ENCODE measurements around the gene RPH3AL.

GRCh38 chr17:357644-358043 lies 5.0 kb upstream of the RPH3AL start:
- no peak for TF ChIP-seq CTCF (IDR thresholded peaks at IDR 0.05)
- no peak for TF ChIP-seq ZFX (IDR thresholded peaks at IDR 0.05; ENCODE audit: borderline replicate concordance)

Measured in 22Rv1 (cell line).